KMS-11 (cell line): Measurements from ENCODE around the gene MIEN1.

Source experiments
- H2AFZ ChIP-seq: fragments of 200-600 bp; sonication (generic); 2 replicates; pipeline ENCODE4 v1.6.1; 2016; ENCODE audit warnings: antibody characterized with exemption, mixed run types, low read depth
- H3K27ac ChIP-seq: fragments of 200-600 bp; sonication (generic); 2 replicates; pipeline ENCODE4 v1.6.1; 2016; ENCODE audit warnings: mild to moderate bottlenecking, mixed run types
- H3K27me3 ChIP-seq: fragments of 200-600 bp; sonication (generic); 2 replicates; pipeline ENCODE4 v1.6.1; 2017; ENCODE audit warnings: mild to moderate bottlenecking, low read depth, mixed run types, moderate library complexity; ENCODE audit not compliant: insufficient read depth
- H3K36me3 ChIP-seq: fragments of 200-600 bp; sonication (generic); 2 replicates; pipeline ENCODE4 v1.6.1; 2017; ENCODE audit warnings: mild to moderate bottlenecking, mixed run types; ENCODE audit not compliant: insufficient read depth
- H3K4me1 ChIP-seq: fragments of 200-600 bp; sonication (generic); 2 replicates; pipeline ENCODE4 v1.6.1; 2016; ENCODE audit warnings: mild to moderate bottlenecking, low read depth, mixed run types; ENCODE audit not compliant: poor library complexity, severe bottlenecking
- H3K4me2 ChIP-seq: fragments of 200-600 bp; sonication (generic); 2 replicates; pipeline ENCODE4 v1.7.0; 2016; ENCODE audit warnings: mild to moderate bottlenecking, mixed run types
- H3K4me3 ChIP-seq: fragments of 200-600 bp; sonication (generic); IDR thresholded peaks from 2 replicates; pipeline ENCODE4 v1.6.1; 2017; ENCODE audit warnings: low read depth, low read length, mixed read lengths; ENCODE audit not compliant: insufficient read depth
- H3K79me2 ChIP-seq: fragments of 200-600 bp; sonication (generic); 2 replicates; pipeline ENCODE4 v1.6.1; 2016; ENCODE audit warnings: low read depth, mixed run types; ENCODE audit not compliant: insufficient read depth
- H3K9ac ChIP-seq: fragments of 200-600 bp; sonication (generic); 2 replicates; pipeline ENCODE4 v1.6.1; 2016; ENCODE audit warnings: mild to moderate bottlenecking, mixed run types
- H4K20me1 ChIP-seq: fragments of 200-600 bp; sonication (generic); 2 replicates; pipeline ENCODE4 v1.6.1; 2016; ENCODE audit warnings: mild to moderate bottlenecking, mixed run types; ENCODE audit not compliant: insufficient read depth
- TF ChIP-seq, protein P1 (sequence below): fragments of 200-600 bp; sonication (generic); conservative IDR thresholded peaks from 2 replicates; pipeline ENCODE4 v1.6.1; 2017; ENCODE audit warnings: low read depth, mild to moderate bottlenecking, antibody characterized with exemption, low read length, moderate library complexity, mixed read lengths

MIEN1 gene

GRCh38 chr17:39705786-39706348, 24.5 kb downstream of the MIEN1 start:
- Histone ChIP-seq H3K4me2 (no peak overlapping the region), H3K79me2 (no peaks in the 10 kb centered on the region), H3K36me3 (no peaks in the 10 kb centered on the region), H3K4me1 (peaks cover 59% of the 10 kb centered on the region), H4K20me1 (no peaks in the 10 kb centered on the region), H3K4me3 (no peak overlapping the region), H3K9ac (no peak overlapping the region), H3K27me3 (no peaks in the 10 kb centered on the region), H3K27ac (no peak overlapping the region), H2AFZ (no peak overlapping the region)
- TF ChIP-seq, protein P1, sequence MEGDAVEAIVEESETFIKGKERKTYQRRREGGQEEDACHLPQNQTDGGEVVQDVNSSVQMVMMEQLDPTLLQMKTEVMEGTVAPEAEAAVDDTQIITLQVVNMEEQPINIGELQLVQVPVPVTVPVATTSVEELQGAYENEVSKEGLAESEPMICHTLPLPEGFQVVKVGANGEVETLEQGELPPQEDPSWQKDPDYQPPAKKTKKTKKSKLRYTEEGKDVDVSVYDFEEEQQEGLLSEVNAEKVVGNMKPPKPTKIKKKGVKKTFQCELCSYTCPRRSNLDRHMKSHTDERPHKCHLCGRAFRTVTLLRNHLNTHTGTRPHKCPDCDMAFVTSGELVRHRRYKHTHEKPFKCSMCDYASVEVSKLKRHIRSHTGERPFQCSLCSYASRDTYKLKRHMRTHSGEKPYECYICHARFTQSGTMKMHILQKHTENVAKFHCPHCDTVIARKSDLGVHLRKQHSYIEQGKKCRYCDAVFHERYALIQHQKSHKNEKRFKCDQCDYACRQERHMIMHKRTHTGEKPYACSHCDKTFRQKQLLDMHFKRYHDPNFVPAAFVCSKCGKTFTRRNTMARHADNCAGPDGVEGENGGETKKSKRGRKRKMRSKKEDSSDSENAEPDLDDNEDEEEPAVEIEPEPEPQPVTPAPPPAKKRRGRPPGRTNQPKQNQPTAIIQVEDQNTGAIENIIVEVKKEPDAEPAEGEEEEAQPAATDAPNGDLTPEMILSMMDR = no peak

DNA sequence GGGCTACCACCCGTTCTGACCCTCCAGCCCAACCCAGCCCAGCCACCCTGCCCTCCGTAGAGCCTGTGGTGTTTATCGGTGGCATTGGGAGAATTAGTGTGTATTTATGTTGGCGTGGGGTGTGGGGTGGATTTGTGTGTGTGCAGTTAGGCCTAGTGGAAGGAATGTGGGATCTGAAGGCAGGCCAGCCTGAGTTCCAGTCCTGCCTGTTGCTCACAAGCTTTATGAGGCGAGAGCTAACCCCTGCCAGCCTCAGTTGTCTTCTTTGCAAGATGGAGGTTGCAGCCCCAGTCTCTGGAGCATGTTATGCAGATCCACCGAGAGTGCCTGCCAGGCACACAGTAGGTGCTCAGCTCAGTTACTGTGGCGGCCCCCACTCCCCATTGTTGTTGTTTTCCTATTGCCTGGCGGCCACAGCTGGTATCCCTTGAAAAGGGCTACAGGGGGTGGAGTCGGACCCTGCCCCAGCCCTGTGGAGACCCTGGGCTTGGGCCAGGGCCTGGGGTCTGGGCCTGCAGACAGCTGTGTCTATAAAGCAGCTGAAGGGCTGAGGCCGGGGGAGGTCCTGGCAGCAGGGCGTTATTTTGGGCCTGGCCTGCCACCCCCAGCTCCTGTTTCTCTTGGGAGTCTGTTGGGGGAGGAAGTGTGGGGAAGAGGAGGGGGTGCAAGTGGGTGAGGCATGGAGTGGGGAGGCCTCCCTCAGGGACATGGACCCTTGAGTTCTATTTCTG, 25.3 kb downstream of the MIEN1 start:
- Histone ChIP-seq H3K36me3 (no peaks in the 10 kb centered on the region), H3K4me1 (peaks cover 59% of the 10 kb centered on the region), H3K4me3 (no peak overlapping the region), H3K27me3 (no peaks in the 10 kb centered on the region), H3K4me2 (no peak overlapping the region; the same call in 1 of the 2 replicates), H3K9ac (no peak overlapping the region; the same call in 1 of the 2 replicates), H3K27ac (peak overlapping the region; percentile 89), H2AFZ (no peak overlapping the region), H4K20me1 (no peaks in the 10 kb centered on the region), H3K79me2 (no peaks in the 10 kb centered on the region)
- TF ChIP-seq, protein P1 = no peak

DNA sequence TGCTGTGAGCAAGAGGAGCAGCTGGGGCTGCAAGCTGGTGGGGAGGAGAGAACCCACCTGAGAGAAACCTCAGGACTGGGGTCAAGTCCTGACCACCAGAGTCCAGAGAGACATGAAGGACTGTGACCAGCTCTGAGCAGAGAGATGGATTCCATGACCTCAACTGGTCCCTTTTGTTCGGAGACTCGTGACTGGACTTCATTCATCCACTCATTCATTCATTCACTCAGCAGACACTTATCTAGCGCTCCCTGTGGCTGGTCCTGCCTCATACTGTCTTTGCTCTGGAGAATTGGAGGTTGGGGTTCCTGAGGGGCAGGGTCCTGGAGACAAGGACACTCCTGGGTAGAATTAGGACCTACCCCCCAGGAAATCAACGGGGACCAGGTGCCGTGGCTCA, 26.4 kb downstream of the MIEN1 start:
- TF ChIP-seq, protein P1 = no peak
- H3K36me3 ChIP-seq = no peaks in the 10 kb centered on the region
- H2AFZ ChIP-seq = peak overlapping the region; percentile 48; the same call in 1 of the 2 replicates
- H3K79me2 ChIP-seq = no peaks in the 10 kb centered on the region
- peak overlapping the region; percentile 89 for H3K27ac ChIP-seq
- H3K9ac ChIP-seq = peak overlapping the region; percentile 49; the same call in 1 of the 2 replicates
- H3K27me3 ChIP-seq = no peaks in the 10 kb centered on the region
- peak overlapping the region; percentile 69 for H3K4me2 ChIP-seq
- no peaks in the 10 kb centered on the region for H4K20me1 ChIP-seq
- H3K4me3 ChIP-seq = no peak overlapping the region
- peaks cover 59% of the 10 kb centered on the region for H3K4me1 ChIP-seq

DNA sequence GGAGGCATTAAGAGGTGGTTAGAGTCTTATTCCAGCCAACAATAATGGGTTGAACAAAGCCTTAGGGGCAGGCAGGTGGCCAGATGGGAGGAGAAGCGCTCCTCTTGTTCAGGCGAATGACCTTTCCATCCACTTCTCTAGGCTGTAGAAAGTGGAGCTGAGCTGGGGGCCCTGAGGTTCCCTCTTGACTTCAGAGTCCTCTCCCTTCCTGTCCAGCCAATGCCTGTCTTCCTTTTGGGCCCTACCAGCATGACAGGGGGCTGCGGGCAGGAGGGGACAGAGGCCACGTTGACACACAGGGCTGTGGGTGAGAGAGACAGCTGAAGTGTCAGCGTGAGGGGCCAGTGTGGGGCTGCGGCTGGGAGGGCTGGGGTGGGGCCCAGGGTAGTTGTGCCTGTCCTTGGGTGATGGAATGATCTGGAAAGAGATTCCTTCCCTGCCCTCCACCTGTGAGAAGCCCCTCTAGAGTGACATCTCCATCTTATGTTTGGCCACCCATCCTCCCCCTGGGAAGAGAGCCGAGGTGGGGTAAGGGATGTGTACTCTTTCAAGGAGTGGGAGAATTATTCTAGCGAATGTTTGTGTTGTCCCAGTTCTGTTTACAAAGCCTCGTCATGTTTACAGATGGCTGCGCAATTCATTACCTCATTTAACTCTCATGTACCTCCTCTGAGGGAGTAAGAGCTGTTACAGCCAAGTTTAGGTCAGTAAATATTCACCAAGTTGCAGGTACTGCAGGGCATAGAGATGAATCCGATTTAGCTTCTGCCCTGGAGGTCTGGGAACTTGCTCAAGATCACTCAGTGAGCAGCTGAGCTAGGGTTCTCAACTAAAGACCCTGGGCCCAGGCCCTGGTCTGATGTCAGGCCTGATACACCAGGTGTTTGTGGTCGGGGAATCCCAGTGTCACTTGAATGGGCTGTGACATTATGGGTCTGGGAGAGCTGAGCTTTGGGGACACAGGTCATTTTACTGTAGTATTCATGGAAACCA, 27.1 kb downstream of the MIEN1 start:
- Histone ChIP-seq H3K27me3 (no peaks in the 10 kb centered on the region), H4K20me1 (no peaks in the 10 kb centered on the region)

More for the DNA sequence above, 27.1 kb downstream of the MIEN1 start:
- H3K36me3 ChIP-seq = no peaks in the 10 kb centered on the region
- no peaks in the 10 kb centered on the region for H3K79me2 ChIP-seq
- peak overlapping the region; percentile 69 for H3K4me2 ChIP-seq
- H3K9ac ChIP-seq = peak overlapping the region; percentile 49; the same call in 1 of the 2 replicates
- H3K4me3 ChIP-seq = no peak overlapping the region
- peak overlapping the region; percentile 89 for H3K27ac ChIP-seq
- TF ChIP-seq, protein P1 = no peak
- H3K4me1 ChIP-seq = peaks cover 59% of the 10 kb centered on the region
- H2AFZ ChIP-seq = peak overlapping the region; percentile 48; the same call in 1 of the 2 replicates
